Measurements from ENCODE around the gene RAF1.
"Not testable (repeated sequence)": the region's sequence is repeated elsewhere in the genome, so short reads cannot be mapped to it uniquely, and the experiment has no call there.

RAF1 gene

GRCh38 chr3:12630292-12630691 lies 33.6 kb downstream of the RAF1 start:
- ChIA-PET CTCF (no interaction called here), POLR2A (ENCODE audit: low non-redundant PET) (no interaction called here)
- TF ChIP-seq CTCF (conservative IDR thresholded peaks at IDR 0.05; ENCODE audit: low read depth): no peak
- DNase-seq (ENCODE audit: low spot score): no peak
- no peak overlapping the region for H3K27ac ChIP-seq

GRCh38 chr3:12629560-12629959 lies 34.4 kb downstream of the RAF1 start:
- CTCF ChIA-PET: no interaction called here
- TF ChIP-seq CTCF (conservative IDR thresholded peaks at IDR 0.05; ENCODE audit: low read depth): no peak
- DNase-seq (ENCODE audit: low spot score): no peak
- POLR2A ChIA-PET (ENCODE audit: low non-redundant PET): no interaction called here
- H3K27ac ChIP-seq: no peak overlapping the region

GRCh38 chr3:12628813-12629212 lies 35.1 kb downstream of the RAF1 start:
- no peak for DNase-seq (ENCODE audit: low spot score)
- POLR2A ChIA-PET (ENCODE audit: low non-redundant PET): no interaction called here
- TF ChIP-seq CTCF (conservative IDR thresholded peaks at IDR 0.05; ENCODE audit: low read depth): no peak

GRCh38 chr3:12627370-12627769 lies 36.5 kb downstream of the RAF1 start:
- CTCF ChIA-PET: no interaction called here
- POLR2A ChIA-PET (ENCODE audit: low non-redundant PET): no interaction called here
- DNase-seq (ENCODE audit: low spot score): no peak
- H3K27ac ChIP-seq: no peak overlapping the region
- no peak for TF ChIP-seq CTCF (conservative IDR thresholded peaks at IDR 0.05; ENCODE audit: low read depth)

More at GRCh38 chr3:12628813-12629212, 35.1 kb downstream of the RAF1 start:
- CTCF ChIA-PET: interaction anchor here (0.8 kb wide), 1 partner anchor 124 kb away, joined by 4 read pairs; no protein-coding TSS in a partner anchor
- no peak overlapping the region for H3K27ac ChIP-seq

- POLR2A ChIA-PET (ENCODE audit: low non-redundant PET); H3K27ac ChIP-seq; CTCF ChIA-PET; DNase-seq (ENCODE audit: low spot score): not testable (repeated sequence)
Observed at GRCh38 chr3:12624964-12625363, 39.0 kb downstream of the RAF1 start.

GRCh38 chr3:12624056-12624455 lies 39.9 kb downstream of the RAF1 start:
- CTCF ChIA-PET: no interaction called here
- POLR2A ChIA-PET (ENCODE audit: low non-redundant PET): no interaction called here
- no peak overlapping the region for H3K27ac ChIP-seq
- DNase-seq (ENCODE audit: low spot score): no peak
- TF ChIP-seq CTCF (conservative IDR thresholded peaks at IDR 0.05; ENCODE audit: low read depth): no peak

GRCh38 chr3:12622335-12622734 lies 41.6 kb downstream of the RAF1 start:
- no peak for TF ChIP-seq CTCF (conservative IDR thresholded peaks at IDR 0.05; ENCODE audit: low read depth)
- POLR2A ChIA-PET (ENCODE audit: low non-redundant PET): no interaction called here
- CTCF ChIA-PET: interaction anchor here (0.6 kb wide), 1 partner anchor 127 kb away, joined by 3 read pairs; no protein-coding TSS in a partner anchor
- no peak overlapping the region for H3K27ac ChIP-seq
- DNase-seq (ENCODE audit: low spot score): no peak

All from RWPE1 (cell line).